Measurements from ENCODE around the gene CST5.
"Not testable (repeated sequence)": the region's sequence is repeated elsewhere in the genome, so short reads cannot be mapped to it uniquely, and the experiment has no call there.

CST5 gene

DNA sequence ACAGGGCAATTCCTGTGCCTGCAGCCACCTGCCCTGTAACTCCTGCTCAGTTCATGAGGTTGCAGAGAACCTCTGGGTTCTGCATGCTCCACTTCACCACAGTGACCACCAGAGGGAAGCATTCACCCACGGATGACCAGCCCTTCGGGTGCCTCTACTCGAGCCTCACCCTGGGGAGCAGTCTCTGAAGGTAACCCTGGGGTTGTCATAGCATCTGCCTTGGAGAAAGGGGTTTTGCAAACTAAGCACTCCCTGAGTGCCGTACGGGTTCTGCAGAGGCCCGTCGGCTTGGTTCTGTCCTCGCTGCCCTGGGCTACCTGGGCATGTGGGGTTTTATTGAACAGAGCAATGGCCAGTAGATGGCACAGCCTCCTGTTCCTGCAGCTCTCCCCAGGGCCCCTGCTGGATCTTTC lies 10.2 kb upstream of the CST5 start:
- peak; percentile 53 for DNase-seq

DNA sequence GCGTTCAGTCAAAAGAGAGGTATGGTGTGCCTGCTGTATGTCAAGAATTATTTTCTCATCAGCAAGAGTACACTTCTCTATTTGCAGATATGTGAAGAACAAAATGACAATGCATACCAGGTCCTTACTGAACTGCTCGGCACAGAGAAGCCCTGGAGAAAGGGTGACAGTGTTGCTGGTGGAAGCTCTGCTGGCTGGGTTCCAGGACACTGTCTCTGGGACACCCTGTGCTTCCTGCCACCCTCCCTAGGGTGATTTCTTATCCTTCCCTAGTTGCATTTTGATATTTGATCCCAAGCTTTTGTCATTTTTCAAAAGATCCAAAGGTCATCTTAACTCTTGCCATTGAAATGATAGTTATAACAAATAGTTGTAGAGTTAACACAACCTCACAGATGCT lies 8.3 kb upstream of the CST5 start:
- no peak for DNase-seq

DNA sequence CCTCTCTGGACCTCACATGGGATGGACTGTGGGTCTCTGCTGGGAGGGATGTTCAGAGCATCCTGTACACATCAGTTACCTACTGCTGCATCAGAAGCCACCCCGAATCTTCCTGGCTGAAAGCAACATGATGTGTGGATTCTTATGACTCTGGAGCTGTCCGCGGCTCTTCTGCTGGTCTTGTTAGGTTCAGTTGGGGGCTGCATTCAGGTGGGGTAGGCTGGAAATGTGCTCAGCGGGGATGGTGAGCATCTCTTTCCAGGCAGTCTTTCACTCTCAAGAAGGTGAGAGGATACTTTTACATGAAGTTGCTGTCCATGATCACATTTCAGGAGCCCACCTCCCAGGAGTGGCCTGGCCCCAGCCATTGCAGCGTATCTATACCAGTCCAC lies 5.2 kb upstream of the CST5 start:
- no peak for DNase-seq

DNA sequence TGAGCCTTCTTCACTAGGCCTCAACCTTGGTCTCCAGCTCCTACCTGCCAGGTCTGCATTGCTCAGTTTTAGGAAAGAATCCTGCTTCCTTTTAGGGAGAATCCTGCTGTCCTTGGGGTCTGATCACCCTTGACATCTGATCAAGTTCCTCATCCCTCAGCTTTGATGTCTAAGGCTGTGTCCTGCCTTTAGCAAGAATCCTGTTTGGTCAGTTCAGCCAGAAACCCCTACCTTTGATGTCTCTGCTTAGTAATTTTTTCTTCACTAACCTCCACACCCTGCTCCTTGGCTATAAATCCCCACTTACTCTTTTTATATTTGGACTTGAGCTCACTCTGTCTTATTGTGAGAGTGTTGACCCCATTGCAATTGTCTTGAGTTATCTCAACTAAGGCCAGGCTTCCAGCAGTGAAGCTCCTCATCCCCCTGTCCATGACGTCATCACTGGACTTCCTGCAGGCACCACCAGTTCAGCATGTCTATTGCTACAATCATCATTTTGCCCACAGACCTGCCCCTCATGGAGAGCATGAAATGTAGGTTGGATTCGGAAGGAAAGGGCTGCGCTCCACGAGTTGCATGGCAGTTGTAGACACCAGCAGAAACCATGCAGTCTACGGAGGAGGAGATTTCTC lies 4.7 kb upstream of the CST5 start:
- no peak for DNase-seq

DNA sequence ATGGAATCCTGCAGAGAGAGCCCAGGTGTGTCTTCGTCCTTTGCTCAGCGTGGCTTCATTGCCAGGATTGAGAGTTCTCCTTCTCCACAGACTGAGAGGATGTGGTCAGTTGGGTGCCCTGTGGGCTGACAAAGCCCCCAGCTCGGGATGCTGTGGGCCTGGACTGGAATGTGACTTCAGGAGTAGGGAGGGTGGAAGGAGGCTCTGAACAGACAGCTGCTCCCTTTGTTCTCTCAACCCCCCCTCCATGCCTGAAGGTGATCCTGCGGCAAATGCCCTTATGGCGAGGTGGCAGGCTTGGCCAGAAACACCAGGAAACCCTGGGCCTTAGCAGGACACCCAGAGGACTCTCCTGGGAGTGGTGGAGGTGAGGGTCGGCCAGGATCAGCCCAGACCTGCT lies 1.8 kb upstream of the CST5 start:
- DNase-seq: no peak

DNA sequence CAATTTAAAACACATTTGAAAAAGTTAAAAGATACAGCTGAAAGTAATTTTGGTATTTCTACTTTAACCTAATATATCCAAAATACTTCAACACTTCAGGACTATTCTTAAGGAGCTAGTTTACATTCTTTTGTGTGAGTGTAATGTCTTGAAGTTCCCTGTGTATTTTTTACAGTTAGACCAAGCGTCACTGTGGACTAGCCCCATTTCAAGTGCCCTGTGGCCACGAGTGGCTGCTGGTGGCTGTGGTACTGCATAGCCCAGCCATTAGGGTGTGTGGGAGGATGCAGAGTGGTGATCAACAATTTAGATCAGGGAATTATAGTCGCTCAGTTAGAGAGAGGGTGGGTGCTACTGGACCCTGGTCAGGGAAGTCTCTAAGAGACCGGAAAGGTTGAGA lies 869 bp upstream of the CST5 start:
- DNase-seq: no peak

DNA sequence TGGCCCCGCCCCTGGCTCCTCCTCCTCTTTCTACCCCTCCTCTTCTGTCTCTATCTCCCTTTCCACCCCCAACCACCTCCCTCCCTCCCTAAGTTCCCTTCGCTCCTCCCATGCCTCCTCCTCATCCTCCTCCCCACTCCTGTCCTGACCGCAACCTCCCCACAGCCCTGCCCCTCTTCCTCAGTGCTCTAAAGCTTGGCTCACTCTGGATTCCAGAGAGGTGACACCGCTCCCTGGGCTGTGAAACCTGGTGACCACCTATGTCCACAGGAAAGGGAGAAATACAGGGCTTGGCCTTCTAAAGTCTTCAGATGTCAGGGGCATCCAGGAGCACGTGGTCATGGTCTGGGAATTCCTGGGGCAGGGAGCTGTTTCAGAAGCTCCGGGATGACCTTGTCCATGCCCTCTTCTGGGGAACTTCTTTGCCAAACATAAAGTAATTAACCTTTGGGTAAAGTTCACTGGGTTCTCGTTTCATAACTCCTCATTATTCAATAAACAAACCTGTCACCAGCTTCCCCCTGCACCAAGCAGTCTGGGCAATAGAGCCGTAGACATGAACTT lies 345 bp upstream of the CST5 start:
- no peak for DNase-seq

DNA sequence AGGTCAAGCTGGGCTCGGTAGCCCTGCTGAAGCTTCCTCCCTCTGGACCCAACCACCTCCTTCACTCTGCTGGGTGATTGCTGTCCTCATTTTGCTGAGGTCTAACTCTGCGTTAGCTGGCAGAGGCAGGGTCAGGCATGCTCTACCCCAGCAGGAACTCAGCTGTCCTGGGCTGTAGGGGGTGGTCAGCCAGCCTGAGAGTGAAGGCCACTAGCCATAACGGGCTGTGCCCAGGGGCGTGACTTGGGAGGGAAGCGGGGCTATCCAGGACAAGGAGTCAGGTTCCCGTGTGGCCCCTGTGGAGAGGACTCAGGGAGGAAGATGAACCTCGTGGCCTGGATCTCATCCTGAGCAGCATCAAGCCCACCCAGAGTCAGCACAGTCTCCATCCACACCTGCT lies 761 bp downstream of the CST5 start:
- DNase-seq: no peak

DNA sequence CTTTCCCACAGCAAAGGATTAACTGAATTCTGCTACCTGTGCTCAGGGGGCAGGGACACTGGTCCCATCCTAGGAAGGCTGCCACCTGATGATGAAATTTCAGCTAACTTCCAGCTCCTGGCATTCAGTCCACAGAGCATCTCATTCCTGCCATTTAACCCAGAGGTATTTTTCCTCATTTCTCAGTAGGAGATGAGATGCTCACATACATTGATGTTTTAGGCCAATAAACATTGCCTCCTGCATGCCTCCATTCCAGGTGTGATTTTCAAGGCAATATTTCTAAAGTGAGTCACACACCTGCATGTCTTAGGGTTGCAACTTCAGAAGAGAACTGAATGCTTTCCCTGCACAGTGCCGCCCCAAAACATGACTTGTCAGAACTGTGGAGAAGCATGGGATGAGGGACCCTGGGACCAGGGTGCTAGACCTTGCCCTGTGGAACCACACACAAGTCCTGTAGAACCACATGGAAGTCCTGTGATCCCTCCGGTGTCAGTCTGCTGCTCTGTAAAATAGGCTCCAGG lies 1.5 kb downstream of the CST5 start:
- DNase-seq: not testable (repeated sequence)

DNA sequence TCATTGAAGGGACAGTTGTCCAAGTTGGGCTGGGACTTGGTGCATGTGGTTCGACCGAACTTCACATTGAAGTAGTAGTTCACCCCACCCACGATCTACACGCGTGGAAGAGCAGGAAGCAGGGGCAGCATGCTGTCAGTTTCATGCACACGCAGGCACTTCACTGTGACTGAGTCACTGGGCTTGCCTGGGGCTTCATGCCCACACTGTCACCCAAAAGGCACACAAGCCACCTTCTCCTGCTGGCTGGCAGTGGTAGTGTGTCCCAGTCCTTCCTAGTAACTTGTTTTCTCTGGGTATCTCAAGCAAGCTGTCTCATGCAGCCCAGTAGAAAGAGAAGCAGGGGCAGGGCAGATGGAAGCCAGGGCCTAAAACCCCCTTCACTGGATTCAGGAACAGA lies 2.0 kb downstream of the CST5 start:
- no peak for DNase-seq

DNA sequence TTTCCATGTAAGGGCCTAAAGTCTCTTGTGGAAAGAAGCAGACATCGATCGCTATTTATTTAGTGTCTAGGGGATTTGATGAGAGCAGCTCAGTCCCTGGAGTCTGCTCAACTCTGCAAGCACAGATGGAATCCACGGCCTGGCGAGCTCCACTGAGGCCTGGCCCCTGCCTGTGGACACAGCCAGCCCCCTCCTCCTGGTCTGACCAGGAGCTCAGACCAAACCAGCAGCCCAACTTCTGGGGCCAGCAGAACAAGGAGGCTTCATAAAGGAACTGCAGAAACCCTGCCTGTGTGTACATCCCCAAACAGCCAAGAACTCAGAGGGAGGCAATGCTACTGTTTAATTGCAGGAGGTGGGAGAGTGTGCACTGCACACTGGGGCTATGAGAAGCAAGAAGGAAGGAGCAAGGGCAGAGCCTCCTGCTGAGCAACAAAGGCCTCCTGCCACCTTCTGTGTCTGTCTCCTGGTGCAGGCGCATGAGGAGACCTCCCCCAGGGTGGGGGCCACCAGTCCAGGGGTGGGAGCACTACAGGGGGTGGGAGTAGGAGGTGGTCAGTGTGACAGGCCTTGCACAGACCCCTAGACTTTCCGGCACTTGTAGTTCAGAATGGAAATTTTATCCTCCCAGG lies 3.8 kb downstream of the CST5 start:
- DNase-seq: no peak

DNA sequence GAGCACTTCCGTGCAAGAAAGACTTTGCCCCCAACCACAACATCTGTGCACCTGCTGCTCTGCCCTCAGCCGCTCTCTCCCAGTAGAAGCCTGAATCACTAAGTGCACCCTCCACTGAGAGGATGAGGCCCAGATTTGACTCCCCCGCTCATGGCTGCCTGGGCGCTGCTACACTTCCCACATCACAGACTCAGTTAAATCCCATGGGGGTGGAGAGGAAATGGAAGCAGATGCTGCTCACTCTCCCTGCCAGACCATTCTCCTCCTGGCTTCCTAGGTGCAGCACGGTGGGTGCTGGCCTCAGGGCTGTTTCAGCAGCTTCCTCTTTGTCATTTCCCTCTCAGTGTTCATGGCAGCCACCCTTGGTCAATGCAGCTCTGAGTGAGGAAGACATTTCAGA lies 4.8 kb downstream of the CST5 start:
- DNase-seq: no peak

DNA sequence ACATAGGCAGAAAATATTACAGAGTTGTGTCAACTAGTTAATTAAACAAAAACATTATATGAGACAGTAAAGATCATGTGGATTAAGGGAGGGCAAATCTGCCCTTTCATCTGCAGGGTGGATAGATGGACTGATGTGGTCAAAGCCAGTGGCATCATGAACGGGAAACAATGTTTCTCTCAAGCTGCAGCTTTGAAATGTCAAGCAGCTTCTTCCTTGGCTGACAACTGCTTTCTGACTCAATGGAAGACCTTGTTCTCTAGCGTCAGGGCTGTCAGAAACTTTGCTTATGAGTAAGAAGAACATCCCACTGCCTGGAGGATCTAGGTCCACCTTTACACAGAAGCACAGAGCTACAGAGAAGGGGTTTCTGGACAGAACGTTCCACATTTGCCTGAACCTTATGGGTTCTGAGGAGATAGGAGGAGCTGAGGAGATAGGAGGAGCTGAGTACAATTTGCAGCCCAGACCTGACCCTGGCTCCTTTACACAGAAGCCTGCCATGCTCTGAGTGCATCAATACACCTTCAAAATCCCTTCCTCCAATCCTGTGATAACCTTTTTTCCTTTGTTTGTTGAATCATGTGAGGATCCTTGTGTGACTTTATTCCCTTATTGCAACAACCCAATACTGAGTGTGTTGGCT lies 6.1 kb downstream of the CST5 start:
- DNase-seq: no peak

DNA sequence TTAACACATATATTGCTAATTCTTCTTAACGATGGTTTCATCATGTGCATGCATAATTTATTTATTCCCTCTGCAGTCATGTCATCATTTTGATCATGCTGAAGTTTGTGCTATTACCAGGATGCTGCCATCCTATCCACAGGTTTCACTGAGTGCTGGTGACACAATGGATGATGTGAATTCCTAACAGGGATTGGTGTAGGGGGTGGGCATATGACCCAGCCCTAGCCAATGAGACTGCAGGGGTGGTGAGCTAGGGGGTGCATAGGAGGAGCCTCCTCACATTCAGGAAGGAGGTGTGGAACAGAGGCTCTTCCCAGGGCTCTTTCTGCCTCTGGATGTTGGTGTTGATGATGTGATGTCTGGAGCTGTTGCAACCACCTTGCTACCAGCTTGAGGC lies 7.5 kb downstream of the CST5 start:
- no peak for DNase-seq

DNA sequence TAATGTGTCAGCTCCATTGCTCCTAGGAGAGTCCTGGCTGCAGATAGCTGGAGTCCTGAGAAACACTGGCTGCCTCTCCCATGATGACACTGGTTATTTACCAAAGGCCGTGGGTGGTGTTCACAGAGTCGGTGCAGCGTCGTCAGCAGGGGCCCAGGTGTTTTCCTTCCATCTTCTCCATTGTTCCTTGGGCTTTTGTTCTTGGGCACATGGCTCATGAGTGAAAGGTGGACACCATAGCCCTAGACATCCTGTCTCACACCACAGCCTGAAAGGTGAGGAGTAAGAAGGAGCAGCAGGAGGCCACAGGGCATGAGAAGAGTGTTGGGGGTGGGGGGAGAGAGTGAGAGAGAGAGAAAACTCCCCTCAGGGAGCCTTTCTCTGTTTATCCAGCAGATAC lies 9.1 kb downstream of the CST5 start:
- no peak for DNase-seq

DNA sequence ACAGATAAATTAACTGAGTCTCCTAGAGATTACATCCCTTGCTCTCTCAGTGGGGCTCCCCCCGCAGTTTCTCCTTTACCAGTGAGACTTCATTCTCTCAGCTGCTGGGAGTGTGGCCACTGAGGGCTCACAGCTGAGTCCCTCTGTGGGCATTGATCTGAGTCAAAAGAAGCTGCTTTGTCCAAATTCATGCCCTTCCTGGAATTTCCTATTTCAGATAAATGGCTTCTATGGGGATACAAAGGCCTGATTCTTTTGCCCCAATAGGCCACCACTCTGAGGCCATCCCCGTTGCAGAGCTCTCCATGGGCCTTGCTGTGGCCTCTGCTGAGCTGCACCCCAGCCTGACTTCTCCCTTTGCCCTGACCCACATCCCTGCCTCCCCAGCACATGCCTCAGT lies 10.0 kb downstream of the CST5 start:
- DNase-seq: no peak

DNA sequence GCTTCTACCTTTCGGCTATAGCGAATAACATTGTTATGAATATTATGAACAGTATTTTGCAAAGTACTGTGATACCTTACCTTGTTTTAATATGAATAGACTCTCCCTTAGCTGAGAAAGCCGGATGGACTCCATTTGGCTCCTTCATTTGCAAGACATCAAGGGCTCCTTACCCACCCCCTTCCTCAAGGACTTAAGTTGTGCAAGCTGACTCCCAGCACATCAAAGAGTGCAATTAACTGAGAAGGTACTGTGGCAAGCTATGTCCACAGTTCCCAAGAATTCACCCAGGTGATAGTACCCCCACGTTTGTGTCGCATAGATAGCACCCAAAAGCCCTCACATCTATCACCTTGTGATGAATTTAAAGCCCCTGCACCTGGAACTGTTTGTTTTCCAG lies 11.2 kb downstream of the CST5 start:
- DNase-seq: no peak

DNA sequence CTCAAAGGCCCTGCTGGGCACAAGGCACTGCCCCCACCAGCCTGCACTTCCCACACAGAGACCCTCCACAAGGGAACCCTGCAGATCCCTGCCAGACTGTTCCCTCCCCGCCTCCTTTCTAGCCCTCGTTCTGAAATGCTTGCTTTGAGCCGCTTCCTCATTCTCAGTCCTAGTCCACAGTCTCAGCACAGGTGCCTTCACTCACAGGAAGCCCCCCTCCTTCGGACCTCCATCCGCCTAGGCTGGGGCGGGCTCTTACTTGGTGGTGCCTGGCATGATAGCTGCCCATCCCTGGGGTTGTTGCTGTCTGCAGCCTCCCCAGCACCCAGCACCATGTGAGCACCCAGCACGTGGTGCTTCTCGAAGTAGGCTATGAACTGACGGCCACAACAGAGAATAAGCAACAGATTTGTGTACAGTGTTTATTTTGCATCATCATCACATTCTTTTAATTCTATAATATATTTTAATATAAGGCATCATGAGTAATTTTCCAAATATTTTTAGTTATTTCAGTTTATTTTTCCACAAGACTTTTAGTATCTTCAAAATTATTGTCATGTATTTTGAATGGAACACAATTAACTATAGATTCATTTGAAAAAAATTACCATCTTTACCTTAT lies 12.3 kb downstream of the CST5 start:
- no peak for DNase-seq

DNA sequence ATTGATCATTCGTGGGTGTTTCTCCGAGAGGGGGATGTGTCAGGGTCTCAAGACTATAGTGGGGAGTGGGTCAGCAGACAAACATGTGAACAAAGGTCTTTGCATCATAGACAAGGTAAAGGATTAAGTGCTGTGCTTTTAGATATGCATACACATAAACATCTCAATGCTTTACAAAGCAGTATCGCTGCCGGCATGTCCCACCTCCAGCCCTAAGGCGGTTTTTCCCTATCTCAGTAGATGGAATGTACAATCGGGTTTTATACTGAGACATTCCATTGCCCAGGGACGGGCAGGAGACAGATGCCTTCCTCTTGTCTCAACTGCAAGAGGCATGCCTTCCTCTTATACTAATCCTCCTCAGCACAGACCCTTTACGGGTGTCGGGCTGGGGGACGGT lies 18.8 kb downstream of the CST5 start:
- not testable (repeated sequence) for DNase-seq

DNA sequence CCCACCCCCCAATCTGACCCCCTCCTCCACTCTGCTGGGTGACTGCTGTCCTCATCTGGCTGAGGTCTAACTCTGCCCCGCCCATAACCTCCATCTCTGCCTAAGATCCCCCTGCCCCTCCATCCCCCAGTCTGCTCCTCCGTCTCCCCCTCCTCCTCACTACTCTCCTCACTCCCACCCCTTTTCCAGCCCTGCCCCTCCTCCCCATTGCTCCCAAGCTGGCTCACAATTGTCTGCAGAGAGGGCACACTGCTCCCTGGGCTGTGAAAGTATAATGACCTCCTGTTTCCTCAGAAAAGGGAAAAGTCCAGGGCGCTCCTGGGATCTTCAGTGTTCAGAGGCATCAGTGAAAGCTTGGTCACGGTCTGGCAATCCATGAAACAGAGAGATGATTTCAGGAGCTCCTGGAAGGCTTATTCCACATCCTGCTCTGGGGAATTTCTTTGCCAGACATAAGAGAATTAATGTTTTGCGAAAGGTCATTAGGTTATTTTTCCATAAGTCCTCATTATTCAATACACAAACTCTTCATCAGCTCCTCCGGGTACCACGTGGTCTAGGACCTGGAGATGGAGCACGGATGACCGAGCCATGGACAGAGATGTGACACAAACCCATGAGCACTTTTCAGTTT lies 21.5 kb downstream of the CST5 start:
- DNase-seq: no peak

DNA sequence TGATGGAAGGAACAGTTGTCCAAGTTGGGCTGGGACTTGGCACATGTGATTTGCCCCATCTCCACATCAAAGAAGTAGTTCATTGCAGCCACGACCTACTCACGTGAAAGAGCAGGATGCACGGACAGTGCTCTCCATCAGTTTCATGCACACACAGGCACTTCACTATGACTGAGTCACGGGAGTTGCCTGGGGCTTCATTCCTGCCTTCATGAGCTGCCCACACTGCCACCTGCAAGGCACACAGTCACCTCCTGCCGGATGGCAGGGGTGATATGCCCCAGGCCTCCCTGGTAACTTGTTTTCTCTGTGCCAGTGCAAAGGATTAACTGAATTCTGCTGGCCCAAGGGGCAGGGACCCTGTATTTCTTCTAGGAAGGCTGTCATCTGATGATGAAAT lies 22.8 kb downstream of the CST5 start:
- no peak for DNase-seq

DNA sequence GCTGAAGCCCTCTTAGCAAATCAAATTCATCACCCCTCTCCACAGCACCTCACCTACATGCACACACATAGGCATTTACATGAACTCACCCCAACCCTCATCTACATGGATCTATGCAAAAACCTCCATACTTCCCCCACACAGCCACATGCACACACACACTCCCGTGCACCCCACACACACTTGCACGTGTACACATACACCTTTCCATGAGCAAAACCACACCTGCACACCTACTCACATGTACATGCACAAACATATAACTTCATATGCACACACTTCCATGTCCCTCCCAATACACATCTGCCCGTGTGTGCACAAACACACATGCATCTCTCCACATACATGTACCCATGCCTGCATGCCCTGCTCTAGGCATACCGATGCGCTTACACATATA lies 23.3 kb downstream of the CST5 start:
- no peak for DNase-seq

DNA sequence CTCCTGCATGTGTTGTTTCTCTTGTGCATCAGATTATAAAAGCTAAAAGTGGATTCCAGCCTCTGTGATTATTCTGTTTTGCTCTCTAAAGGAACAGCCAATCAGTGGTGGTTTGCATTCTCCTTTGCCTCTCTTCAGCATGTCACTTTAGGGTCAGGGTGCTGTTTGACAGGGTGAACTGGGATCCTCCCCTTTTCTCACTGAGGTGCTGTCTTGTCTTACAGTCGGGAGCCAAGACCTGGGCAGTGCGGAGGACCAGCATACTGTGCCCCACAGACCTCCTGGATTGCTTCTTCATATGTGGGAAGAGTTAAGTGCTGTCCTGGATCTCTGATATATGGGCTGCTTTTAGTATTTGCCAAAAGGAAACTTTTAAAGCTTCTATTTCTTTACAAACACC lies 37.9 kb downstream of the CST5 start:
- no peak for DNase-seq
